GM20000 (cell line): ENCODE measurements around the gene BPHL.
"Not testable (repeated sequence)": the region's sequence is repeated elsewhere in the genome, so short reads cannot be mapped to it uniquely, and the experiment has no call there.

ENCODE experiments used
- DNase-seq: peaks from one replicate; pipeline ENCODE4 v3.0.0; 2012; ENCODE audit warnings: low spot score
- TF ChIP-seq, protein P1 (sequence below): IDR thresholded peaks from 2 replicates; pipeline ENCODE4 v1.5.1; 2012; ENCODE audit warnings: mild to moderate bottlenecking, control low read depth; ENCODE audit errors: extremely low read depth, missing control alignments

The BPHL gene

DNA sequence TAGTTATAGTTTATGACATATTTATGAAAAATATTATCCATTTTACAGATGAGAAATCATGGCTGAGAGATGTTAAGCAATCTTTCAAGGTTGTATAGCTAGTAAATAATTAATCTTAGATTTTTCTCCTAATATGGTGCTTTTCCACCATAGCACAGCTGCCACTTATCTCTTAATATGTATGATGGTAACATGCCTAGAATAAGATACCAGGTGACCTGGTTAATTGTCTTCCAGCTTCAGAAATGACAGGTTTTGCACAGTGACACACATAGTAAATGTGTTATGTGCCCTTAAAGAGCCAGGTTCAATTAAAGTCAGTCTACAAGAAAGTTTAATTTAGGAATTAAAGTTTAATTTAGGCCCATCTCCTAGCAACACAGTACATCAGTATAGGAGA, 24.0 kb downstream of the BPHL start:
- TF ChIP-seq, protein P1, sequence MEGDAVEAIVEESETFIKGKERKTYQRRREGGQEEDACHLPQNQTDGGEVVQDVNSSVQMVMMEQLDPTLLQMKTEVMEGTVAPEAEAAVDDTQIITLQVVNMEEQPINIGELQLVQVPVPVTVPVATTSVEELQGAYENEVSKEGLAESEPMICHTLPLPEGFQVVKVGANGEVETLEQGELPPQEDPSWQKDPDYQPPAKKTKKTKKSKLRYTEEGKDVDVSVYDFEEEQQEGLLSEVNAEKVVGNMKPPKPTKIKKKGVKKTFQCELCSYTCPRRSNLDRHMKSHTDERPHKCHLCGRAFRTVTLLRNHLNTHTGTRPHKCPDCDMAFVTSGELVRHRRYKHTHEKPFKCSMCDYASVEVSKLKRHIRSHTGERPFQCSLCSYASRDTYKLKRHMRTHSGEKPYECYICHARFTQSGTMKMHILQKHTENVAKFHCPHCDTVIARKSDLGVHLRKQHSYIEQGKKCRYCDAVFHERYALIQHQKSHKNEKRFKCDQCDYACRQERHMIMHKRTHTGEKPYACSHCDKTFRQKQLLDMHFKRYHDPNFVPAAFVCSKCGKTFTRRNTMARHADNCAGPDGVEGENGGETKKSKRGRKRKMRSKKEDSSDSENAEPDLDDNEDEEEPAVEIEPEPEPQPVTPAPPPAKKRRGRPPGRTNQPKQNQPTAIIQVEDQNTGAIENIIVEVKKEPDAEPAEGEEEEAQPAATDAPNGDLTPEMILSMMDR: no peak
- no peak for DNase-seq

DNA sequence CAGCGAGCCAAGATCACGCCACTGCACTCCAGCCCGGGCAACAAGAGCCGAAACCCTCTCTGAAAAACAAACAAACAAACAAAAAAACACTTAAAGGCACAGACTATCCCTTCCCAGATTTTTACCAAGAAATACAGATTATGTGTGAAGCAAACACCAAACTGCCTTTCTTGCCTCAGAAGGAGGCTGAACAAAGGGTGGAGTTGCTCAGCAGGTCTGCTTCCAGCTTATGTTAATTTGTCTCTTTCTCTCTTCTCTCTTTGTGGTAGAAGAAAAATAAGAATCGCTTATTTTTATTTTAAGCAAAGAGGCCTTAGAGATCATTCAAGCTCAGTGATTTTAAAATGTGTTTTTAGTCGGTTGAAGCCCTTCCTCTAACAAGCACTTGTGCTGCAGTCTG, 24.6 kb downstream of the BPHL start:
- TF ChIP-seq, protein P1: no peak
- DNase-seq: no peak

DNA sequence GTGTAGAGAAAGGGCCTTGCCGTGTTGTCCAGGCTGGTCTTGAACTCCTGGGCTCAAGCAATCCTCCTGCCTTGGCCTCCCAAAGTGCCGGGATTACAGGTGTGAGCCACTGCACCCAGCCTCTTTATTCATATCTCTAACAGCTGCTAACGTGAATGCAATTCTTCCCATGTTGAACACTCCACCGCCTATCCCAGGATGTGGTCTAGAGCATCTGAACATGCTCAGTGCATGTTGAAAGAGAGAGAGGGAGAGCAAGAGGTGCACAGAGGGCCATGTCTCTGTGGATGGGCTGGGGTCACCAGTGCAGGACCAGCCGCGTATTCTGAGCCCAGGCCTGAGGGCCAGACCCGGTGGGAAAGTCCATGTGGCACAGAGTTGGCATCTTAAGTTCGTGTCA, 26.1 kb downstream of the BPHL start:
- no peak for DNase-seq
- TF ChIP-seq, protein P1: no peak

DNA sequence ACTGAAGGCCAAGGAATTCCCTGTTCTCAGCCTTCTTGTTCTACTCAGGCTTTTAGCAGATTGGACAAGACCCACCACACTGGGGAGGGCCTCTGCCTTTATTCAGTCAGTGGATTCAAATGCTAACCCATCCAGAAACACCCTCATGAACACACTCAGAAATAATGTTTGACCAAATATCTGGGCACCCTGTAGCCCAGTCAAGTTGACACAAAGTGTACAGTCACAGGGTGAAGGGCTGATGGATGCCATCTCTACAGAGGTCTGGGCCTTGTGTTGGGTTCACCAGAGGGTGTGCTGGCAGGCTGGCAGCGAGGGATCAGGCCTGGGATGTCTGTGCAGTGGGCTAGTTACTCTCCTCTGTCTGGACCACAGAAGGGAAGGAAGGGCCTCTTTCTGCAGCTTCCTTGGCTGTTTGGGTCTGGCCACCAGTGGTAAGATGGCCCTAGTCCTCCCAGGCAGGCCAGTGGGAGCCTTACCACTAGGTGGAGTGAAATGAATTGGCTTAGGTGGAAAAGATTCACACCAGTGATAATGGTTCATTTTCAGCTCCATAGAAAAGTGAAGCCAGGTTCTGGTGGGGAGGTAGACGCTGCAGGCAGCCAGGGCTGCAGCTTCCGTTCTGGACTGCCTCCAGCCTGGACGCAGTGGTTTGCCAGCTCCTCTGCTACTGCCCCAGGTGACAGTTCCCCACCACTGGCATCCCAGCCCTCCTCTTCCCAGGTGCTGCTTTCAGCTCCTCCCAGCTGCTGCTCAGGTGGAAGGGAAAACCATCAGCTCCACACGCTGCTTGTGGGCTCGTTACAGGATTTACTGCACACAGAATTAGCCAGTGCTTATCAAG, 29.6 kb downstream of the BPHL start:
- no peak for DNase-seq
- TF ChIP-seq, protein P1: peak; percentile 5

DNA sequence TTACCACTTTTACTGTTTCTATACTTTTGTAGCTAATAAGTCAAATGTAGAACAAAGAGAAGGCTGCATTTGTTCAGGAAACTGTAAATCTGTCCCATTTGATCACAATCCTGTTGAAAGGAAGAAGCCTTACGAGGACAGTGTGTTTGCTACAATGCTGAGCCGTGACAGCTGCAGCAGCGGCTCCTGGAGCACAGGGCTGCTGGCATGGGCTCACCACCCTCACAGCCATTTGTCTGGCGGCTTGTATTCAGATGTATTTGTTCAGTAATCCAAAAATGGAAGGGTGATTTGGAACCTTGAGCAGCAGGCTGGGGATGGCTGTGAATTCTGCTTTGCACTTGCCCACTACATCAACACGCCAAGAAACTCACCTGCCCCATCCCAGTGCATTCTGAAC, 33.2 kb downstream of the BPHL start:
- DNase-seq: no peak
- TF ChIP-seq, protein P1: no peak

DNA sequence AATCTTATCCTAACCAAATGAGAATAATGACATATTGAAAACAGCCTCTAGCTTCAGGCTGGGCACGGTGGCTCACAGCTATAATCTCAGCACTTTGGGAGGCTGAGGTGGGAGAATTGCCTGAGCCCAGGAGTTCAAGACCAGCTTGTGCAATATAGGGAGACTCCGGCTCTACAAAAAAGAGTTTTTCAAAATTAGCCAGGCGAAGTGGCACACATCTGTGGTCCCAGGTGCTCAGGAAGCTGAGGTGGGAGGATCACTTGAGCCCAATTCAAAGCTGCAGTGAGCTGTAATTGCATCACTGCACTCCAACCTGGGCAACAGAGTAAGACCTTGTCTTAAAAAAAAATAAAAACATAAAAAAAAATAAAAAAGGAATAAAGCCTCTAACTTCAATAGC, 34.2 kb downstream of the BPHL start:
- TF ChIP-seq, protein P1: no peak
- DNase-seq: no peak

DNA sequence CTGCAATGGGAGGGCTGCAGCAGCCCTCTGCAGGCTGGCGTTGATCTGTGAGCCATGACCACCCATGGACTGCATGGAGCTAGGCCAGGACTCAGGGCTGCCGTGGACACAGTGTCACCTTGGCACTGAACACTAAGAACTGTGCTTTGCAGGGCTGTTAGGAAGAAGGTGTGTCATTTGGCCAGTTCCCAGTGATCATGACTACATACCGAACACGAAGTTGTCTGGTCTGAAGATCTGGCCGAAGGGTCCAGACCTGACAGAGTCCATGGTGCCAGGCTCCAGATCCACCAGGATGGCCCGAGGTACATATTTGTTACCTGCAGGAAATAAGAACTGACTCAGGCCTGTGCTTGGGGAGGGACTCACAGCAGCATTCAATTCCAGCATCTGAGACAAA, 36.9 kb downstream of the BPHL start:
- not testable (repeated sequence) for DNase-seq

DNA sequence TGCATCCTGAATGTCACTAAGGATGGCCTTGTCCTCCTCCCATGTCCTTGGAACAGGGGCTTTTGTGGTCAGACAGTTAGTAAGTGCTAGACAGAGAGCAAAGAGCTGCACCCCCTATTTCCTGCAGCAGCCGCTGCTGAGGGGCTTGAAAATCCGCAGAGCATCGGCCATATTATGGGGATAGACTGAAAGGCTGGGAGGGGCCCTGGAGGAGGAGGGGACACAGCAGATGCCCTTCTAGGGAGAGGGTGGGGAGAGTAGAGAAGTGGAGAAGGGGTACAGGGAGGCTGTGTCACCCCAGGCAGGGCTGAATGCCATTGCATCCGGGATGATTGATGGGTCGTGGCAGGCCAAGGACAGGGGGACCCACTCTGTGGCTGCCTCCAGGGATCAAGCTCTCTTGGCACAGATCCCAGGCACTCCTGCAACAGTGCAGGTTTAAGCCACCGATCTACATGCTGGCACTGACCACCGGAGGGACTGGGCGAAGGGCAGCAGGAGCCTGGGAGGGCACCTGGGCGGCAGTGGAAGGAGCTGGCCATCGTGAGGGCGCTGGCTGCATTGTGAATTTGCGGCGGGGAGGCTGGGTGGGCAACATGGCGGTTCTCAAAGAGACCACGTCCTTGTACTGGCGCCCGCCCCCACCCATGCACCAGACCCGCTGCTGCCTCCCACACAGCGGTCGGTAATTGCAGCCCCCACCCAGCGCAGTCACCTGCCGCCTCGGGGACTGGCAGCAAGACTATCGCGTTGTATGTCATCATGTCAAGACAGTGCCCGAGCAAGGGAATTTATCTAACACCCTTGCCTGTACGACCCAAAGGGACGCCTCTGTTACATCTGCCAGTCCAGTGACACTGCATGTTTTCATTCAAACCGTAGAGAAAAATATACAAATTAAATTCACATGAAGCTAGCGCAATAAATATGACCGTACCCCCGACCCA, 37.9 kb downstream of the BPHL start:
- DNase-seq: peak; percentile 47
